GM18508 (cell line): ENCODE measurements around the gene TADA1.
"Not testable (repeated sequence)": the region's sequence is repeated elsewhere in the genome, so short reads cannot be mapped to it uniquely, and the experiment has no call there.

ENCODE experiments used
- ATAC-seq: cut with Tn5 transposase; IDR thresholded peaks from one replicate; pipeline ENCODE4 v1.9.1; 2021; ENCODE audit warnings: moderate number of reproducible peaks; ENCODE audit not compliant: insufficient read depth, unreplicated experiment

The TADA1 gene

DNA sequence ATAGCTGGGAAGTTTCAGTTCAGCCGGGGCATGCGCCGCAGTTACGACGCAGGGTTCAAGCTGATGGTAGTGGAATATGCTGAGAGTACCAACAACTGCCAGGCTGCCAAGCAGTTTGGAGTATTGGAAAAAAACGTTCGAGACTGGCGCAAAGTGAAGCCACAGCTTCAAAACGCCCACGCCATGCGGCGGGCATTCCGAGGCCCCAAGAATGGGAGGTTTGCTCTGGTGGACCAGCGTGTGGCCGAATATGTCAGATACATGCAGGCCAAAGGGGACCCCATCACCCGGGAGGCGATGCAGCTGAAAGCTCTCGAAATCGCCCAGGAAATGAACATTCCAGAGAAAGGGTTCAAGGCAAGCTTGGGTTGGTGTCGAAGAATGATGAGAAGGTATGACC lies 26.9 kb downstream of the TADA1 start:
- no peak for ATAC-seq

DNA sequence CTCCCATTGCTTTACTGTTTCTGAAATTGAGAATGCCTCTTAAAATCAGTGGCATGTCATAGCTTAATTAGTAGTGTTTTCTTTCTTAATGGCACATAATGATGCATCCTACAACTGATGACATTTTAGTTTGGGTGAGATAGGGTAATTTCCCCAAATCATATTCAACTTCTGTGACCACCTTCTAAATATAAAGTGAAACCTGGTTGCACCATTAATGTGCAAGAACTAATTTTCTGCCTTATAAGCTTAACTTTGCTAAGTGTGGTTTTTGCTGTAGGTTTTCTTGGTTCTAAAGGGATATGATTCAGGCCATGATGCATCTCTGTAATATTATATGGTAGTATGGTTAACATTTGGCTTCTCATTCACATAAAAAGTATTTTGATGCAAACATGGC lies 27.9 kb downstream of the TADA1 start:
- ATAC-seq, result no peak

DNA sequence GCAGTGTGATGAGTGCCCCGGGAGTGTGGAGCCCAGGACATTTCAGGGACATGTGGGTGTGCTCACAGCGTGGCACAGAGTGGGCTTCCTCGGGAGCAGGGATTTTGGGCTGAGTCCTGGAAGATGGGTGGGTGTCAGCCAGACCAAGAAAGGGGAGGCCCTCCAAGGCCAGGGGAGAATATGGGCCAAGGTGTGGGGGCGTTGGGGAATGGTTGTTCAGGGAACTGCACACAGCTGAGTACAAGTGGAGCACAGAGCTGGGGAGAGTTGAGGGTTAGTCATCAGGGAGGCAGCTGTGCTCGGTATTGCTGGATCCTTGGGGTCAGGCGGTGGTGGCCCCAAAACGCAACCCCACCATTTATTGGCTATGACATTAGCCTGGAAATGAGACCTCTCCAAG lies 31.3 kb downstream of the TADA1 start:
- ATAC-seq, result no peak

DNA sequence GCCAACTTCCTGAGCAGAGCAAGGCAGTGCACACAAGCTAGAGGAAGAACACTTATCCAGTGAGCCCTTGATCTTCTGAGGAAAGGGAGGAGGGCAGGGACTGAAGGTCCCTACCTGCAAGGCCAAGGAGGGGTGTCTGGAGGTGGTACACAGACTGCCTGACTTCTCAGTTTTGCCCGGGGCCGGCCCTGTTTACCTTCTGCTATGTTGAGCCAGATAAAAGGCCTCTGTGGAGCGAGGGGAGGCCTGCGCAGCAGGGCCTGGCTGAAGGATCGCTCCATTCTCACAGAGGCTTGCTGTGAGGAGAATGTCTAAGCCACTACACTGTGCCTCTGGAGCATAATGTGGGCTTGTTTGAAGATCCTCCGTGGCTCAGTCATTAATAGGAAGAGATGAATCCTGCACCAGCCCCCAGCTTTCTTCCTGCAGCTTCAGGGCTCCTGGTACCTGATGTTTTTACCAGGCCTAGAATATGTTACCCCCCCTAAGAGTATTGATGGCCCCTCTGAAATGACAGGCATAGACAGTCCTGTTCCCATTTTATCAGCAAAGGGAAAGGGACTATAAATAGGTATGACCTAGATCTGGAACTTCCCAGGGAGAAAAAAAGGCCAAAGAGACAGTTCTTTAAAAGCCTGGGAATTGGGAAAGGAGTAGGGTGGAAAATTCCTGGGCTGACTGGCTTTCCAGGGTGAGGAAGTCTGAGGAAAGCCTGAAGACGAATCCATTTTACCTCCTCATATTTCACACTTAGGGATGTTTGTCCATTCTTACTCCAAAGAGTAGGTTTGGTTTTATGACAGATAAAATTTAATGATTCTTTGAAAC lies 32.1 kb downstream of the TADA1 start:
- no peak for ATAC-seq

DNA sequence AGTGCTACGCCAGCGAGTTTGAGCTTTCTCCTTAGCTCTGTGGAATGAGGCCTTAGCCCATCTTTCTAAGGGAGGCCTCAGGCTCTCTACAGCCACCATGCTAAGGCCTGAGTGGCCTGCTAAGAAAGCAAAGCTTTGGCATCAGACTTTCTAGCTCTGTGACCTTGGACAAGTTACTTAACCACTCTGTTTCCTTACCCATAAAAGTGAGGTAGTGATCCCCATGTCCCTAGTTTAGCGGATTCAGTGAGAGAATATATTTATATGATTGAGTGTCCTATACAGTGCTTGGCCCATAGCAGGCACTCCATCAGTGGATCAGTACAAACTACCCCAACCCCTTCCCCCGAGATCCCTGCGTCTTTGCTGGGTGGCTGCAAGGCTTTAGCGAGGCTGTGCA lies 32.7 kb downstream of the TADA1 start:
- no peak for ATAC-seq

DNA sequence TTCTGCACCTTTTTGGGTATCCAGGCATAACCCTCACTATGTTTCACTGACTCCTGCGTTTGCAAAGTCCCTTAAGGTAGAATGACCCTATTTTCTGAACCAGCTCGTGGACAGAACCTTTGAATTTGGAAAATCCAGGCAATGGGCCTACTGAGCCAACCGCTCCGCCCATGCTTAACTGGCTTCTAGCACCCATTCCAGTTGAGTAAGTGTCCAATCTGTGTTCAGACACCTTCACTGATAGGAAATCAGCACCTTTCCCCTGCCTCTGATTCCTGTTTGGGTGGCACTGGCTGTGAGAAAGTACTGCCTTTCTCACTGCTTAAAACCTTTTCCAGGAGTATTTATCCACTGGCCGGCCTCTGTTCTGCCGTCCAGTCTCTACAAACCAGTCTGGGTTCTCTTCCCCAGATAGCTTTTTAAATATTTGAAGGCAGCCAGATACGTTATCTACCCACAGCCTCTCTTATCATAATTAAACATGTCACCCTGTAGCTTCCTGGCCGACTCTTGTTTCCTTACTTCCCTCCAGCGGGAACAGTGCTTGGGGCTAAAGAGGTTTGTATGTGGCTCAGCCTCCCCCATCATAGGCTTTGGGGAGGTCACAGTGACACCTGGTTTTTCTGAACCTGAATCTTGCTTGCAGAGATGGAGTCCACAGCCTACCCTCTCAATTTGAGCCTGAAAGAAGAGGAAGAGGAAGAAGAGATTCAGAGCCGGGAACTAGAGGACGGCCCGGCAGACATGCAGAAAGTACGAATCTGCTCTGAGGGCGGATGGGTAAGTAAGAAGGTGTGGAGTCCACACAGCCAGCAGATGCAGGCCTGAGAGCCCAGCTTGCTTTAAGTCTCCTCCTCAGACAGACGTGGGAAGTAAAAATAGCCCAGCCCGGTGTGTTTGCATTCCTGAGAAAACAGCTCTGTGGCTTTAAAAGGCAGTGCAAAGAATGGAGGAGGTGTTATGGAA lies 35.5 kb downstream of the TADA1 start:
- ATAC-seq, result no peak

DNA sequence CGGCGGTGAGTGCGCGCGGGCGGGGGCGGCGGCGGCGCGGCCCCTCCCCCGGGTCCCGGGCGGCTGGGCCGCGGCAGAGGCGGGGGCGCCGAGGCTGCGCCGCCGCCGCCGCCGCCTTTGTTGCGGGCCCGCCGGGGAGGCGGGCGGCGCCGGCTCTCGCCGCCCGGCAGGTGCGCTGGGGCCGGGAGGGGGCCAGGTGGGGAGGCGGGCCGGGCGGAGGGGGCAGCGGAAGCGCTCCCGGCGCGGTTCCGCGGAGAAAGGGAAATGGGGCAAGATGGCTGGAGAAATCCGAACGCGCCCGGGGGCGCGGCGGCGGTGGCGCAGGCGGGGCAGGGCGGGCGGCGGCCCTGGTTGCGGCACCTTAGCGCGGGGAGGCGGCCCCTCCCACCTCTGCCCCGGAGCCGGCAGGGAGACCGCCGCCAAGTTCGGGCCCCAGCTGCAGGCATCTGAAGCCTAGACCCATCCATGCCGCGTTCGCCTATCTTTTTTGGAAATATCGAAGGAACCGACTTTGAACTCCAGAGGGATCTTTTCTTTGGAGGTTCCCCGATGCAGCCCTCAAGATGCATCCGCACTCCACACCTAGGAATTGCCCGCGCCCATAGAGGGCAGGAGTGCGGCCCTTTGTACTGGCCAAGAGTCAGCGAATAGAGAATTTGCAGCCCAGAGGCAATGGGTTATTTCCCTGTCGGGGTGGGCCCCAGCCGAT lies 36.3 kb downstream of the TADA1 start:
- ATAC-seq, result no peak

DNA sequence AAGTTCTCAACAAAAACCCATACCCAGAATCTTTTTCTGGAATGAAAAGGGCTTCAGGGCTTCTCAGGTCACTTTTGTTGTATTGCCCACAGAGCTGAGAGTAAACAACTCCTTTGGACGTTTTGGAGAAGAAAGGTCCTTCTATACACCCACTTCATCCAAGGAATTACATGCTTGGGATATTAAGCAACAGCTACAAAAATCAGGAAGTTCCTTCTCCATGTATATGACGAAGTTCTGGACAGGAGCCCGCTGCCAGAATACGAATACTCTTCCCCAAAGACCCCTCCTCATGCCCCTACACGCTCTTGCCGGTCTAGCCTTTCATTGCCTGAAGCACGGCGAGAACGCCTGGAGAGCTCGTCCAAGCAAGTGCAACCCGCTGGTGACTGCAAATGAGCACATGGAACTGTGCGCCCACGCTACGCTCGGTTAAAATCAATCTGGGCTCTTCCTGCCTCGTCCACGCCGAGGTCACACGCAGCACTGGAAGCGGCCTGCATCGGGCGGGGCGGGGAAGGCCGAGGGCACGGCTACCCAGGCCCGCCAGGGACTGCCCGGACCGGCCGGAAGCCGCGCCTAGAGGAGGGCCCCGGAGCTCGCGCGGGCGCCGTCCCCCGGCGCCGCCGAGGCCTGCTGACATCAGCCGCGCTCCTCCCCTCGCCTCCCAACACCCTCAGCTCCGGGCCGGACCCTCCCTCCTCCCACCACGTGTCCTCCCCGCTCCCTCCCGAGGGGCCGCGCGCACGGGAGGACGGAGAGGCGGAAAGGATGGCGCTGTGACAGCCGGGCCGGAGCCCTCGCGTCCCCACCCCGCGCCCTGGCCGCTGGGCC lies 37.1 kb downstream of the TADA1 start, which contains the start of gene POGK:
POGK (plus strand) TSS at position 710 of the 834 bp plus-strand sequence. CDS start 1,482 bp downstream, outside the sequence.
- peak; percentile 87 for ATAC-seq

DNA sequence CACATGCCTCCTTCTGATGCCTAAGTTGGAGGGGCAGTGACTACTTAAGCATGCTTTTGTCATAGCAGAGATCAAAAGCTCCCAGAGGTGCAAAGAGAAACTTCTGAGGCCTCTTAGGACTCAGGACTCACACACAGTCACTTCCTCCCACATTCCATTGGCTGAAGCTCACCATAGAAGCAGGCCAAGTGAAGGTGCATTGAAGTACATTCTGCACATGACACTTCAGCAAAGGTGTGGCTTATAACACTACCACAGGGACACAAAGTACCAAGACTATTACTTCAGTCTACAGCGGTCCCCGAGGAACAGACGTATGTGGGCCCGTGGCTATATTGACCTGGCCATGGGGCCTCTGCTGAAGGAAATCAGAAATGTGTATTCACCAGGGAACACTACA lies 39.3 kb downstream of the TADA1 start:
- no peak for ATAC-seq

DNA sequence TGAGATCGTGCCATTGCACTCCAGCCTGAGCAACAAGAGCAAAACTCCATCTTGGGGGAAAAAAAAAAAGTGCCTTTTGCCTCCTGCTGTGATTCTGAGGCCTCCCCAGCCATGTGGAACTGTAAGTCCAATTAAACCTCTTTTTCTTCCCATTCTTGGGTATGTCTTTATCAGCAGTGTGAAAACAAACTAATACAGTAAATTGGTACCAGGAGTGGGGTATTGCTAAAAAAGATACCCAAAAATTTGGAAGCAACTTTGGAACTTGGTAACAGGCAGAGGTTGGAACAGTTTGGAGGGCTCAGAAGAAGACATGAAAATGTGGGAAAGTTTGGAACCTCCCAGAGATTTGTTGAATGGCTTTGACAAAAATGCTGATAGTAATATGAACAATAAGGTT lies 46.3 kb downstream of the TADA1 start:
- ATAC-seq, result not testable (repeated sequence)

DNA sequence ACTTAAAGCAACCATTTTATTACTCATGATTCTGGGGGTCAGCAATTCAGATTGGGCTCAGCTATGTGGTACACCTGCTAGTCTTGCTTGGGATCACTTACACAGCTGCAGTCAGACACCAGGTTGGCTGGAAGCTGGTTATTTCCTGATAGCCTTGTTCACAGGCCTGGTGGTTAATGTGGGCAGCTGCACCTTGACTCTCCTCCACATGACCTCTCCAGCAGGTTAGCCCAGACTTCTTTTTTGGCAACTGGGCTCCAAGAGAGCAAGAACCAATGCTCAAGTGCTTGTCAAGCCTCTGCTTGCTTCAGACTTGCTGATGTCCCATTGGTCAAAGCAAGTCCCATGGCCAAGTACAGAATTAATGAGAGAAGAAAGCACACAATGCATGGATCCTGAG lies 48.6 kb downstream of the TADA1 start:
- no peak for ATAC-seq

DNA sequence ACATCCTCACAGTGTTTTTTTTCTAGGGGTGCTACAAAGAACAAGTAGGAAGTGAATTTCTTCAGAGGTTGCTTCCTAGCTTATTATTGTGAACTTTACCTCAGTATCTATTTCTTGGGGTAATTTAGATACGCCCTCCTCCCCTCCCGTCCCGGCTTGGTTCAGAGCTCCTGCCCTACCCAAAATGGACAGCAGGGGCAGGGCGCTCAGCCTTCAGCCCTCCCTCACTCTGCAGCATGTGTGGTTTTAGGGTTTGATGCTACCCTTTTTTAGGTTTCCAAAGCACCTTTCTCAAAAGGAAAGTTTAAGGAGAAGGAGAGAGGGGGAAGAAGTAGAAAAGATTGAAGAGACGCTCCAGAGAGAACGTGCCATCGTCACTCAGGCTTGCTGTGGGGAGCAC lies 53.7 kb downstream of the TADA1 start:
- no peak for ATAC-seq

DNA sequence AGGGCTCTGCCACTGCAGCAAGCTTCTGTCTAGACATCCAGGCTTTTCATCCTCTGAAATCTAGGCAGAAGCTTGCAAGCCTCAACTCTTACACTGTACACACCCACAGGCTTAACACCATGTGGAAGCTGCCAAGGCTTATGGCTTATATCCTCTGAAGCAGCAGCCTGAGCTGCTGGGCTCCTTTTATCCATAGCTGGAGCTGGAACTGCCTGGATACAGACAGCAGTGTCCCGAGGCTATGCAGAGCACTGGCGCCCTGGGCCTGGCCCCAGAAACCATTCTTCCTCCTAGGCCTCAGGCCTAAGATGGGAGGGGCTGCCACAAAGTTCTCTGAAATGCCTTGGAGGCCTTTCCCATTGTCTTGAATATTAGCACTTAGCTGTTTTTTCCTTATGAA lies 56.1 kb downstream of the TADA1 start:
- no peak for ATAC-seq

DNA sequence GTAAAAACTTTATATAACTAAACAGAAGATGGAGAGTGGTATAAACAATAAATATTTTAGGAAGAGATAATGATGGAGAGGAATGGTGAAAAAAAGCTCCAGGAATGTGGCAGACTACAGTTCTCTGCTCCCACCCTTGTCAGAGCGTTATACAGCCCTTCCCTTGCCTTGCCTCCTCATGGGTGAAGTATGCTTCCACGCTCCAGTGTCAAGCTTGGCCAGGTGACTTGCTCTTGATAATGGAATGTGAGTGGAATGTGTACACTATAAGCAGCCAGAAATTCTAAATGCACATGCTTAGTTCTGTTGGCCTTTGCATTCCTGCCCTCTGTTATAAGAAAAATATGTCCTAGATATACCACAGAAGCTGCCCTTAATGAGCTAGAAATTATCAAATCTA lies 61.5 kb downstream of the TADA1 start:
- no peak for ATAC-seq

DNA sequence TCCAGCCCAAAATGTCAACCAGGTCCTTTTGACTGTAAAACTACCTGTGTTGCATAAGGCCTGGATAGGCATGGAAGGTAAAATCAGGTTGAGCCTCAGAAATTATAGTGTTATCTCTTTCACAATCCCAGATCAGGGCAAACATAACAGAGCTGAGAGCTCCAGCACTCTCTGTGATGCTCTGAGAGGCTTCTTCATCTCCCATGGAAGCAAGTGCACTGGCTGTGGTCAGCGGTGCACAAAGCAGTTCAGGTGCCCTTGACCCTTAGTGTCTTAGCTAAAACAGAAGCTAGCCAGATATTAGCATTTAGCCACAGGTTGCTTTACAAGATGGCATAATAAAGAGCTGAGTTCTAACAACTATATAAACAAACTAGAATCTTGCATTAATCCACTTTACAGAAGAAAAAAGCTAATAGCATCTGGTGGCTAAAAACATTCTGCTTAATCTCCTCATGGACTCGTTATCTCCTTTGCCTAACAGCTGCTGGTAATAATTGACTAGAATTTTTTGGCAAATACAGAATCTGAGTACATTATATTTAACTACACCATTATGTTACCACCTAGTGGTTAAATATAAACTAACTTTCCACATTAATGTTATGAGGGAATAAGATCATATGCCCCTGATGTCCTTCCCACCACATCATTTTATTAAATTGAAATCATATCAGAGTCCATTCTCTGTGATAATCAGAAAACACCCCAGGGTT lies 62.4 kb downstream of the TADA1 start:
- no peak for ATAC-seq

DNA sequence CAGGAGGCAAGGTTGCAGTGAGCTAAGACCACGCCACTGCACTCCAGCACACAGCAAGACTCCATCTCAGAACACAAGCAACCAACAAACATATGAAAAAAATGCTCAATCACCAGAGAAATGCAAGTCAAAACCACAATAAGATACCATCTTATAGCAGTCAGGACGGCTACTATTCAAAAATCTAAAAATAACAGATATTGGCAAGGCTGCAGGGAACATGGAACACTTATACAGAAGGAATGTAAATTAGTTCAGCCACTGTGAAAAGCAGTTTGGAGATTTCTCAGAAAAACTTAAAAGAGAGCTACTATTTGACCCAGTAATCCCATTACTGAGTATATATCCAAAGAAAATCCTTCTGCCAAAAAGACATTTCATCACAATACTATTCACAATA lies 64.4 kb downstream of the TADA1 start:
- ATAC-seq, result no peak

DNA sequence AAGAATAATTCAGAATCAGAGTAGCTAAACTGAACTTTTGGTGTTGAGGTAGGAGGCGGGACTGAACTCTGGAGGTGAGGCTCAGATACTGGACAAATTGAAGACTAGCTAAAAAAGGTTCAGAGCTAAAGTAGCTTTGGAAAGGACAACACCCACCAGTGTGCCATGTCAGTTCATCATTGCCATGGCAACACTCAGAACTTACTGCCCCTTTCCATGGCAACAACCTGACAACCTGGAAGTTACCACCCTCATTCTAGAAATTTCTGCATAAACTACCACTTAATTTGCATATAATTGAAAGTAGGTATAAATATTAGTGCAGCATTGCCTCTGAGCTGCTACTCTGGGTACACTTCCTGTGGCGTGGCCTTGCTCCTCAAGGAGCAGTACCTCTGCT lies 67.1 kb downstream of the TADA1 start:
- no peak for ATAC-seq
